Measurements from ENCODE around the gene PDCD6IP. TPM values are rescaled to one million over a fixed set of nuclear protein-coding genes. Genes with fewer than 3 reads are reported as not detected.

The PDCD6IP gene
- total and polyA plus RNA-seq, 2 experiments from 2014 or later: 197 to 214 TPM

DNA sequence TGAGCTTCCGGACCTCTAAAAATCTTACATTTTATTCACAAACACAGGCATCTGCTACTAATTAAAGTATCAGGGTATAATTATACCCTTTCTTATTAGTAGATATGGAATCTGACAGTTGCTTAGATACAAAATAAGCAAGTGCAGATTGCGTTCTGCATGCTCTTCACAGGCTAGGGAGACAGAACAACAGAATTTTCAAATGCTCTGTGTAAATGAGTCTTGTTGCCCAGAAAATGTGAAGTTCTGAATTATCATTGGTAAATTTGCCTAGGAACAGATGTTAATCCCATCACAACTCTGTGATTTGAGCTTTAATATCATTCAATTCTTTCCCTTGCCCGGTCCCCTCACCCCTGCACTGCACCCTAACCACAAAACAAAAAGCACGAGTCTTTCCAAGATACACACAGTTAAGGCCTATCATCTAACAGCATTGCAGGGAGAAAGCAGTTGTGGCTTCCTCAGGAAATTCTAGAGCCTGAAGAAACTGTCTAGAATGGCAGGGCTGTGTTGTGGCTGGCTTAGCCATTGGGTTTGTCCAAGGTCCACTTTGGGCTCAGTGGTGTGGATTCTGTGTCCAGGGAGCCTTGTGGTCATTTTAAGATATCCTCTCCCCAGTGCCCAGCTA, 119.8 kb downstream of the PDCD6IP start:
- DNase-seq: no peak
- H3F3A ChIP-seq (ENCODE audit: insufficient read depth): no peaks in the 10 kb centered on the region
- TF ChIP-seq EZH2 (IDR thresholded peaks at IDR 0.05; ENCODE audit: insufficient read depth, poor library complexity, severe bottlenecking) (no peak), EZH2phosphoT487 (IDR thresholded peaks at IDR 0.05; ENCODE audit: insufficient read depth, low read depth) (no peak)
- no peaks in the 10 kb centered on the region for H3K79me2 ChIP-seq (ENCODE audit: insufficient read depth)
- H3K36me3 ChIP-seq (ENCODE audit: low read depth): no peaks in the 10 kb centered on the region
- no peak overlapping the region for H3K9ac ChIP-seq
- H4K20me1 ChIP-seq (ENCODE audit: insufficient read depth): no peaks in the 10 kb centered on the region
- no peak overlapping the region for H3K4me3 ChIP-seq
- no peak overlapping the region for H3K4me2 ChIP-seq (ENCODE audit: unreplicated experiment)
- no peaks in the 10 kb centered on the region for H3K4me1 ChIP-seq (ENCODE audit: insufficient read depth)
- H2AFZ ChIP-seq: no peak overlapping the region
- H3K27ac ChIP-seq: no peak overlapping the region
- WGBS, 2 experiments (ENCODE audit: low coverage in 1 of 2, low lambda C conversion rate in 2 of 2, missing lambda C conversion rate in 2 of 2): 42 to 47% methylated on average over 4 of the region's 4 CpGs
- no peaks in the 10 kb centered on the region for H3K9me3 ChIP-seq (ENCODE audit: low read depth)
- H3K9me2 ChIP-seq (ENCODE audit: insufficient read depth): no peaks in the 10 kb centered on the region
- in situ Hi-C loops (cut with MboI): no loop called here
- no peaks in the 10 kb centered on the region for H3K27me3 ChIP-seq (replicated peaks; ENCODE audit: insufficient read depth)

Other genes with a start within 250 kb of the PDCD6IP start
- gene CLASP2, start 80.4 kb upstream of the PDCD6IP start, total RNA-seq (2014; rRNA removed; shearing (Covaris generic)): 30.4 and 45.9 TPM in 2 replicates
- gene CLASP2, start 80.4 kb upstream of the PDCD6IP start, polyA plus RNA-seq (2016; fragmentation: Nextera tagmentation; extraction: Ambion mirVana): 12.3 and 13.0 TPM in 2 replicates

All from GM23248 (cell line).